DMS153 treated with DMSO at 0.1 percent for 48 hours (cell line): Measurements from ENCODE around the gene SNX14.
"Not testable (repeated sequence)": the region's sequence is repeated elsewhere in the genome, so short reads cannot be mapped to it uniquely, and the experiment has no call there.

Experiments used
- DNase-seq: peaks from one replicate; lab custom pipeline; 2025; ENCODE audit not compliant: unreplicated experiment; lab: John Stamatoyannopoulos, UW

SNX14 gene

DNA sequence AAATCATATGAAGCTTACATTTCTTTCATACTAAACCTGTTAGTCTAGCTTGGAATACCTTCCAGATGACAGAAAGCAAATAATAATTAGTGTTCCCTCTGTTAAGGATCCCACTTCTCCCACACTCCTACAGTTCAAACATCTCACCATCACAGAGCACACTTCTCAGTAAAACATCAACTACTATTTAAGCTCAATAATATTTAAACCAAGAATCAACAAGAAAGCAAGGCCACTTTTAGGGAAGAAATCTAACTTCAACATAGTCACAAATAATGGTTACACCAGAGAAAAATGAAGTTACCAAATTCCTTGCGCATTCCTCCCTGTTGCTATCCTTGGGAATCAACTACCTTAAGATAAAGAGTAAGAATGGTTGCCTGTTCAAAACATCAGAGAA lies 1.6 kb downstream of the SNX14 start:
- no peak for DNase-seq

- DNase-seq: no peak
Observed at GRCh38 chr6:85591207-85591606, 2.5 kb downstream of the SNX14 start.

GRCh38 chr6:85585741-85586140 lies 7.9 kb downstream of the SNX14 start:
- no peak for DNase-seq

DNA sequence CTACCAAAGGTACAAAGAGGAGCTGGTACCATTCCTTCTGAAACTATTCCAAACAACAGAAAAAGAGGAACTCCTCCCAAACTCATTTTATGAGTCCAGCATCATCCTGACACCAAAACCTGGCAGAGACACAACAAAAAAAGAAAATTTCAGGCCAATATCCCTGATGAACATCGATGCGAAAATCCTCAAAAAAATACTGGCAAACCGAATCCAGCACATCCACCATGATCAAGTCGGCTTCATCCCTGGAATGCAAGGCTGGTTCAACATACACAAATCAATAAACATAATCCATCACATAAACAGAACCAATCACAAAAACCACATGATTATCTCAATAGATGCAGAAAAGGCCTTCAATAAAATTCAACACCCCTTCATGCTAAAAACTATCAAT lies 10.8 kb downstream of the SNX14 start:
- not testable (repeated sequence) for DNase-seq

- no peak for DNase-seq
Observed at GRCh38 chr6:85581572-85581971, 12.1 kb downstream of the SNX14 start.

DNA sequence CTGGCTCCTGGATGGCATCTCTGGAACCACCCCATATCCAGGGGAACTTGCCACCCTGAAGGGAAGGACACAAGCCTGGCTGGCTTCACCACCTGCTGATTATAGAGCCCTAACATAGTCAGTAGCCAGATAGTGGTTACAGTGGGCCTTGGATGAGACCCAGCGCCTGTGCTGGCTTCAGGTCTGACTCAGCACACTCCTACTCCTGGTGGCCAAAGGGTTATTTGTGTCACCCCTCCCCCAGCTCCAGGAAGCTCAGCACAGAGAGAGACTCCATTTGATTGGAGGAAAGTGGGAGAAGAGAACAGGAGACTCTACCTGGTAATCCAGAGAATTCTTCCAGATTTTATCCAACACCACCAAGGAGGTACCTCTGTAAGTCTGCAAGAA lies 12.8 kb downstream of the SNX14 start:
- DNase-seq: no peak

DNA sequence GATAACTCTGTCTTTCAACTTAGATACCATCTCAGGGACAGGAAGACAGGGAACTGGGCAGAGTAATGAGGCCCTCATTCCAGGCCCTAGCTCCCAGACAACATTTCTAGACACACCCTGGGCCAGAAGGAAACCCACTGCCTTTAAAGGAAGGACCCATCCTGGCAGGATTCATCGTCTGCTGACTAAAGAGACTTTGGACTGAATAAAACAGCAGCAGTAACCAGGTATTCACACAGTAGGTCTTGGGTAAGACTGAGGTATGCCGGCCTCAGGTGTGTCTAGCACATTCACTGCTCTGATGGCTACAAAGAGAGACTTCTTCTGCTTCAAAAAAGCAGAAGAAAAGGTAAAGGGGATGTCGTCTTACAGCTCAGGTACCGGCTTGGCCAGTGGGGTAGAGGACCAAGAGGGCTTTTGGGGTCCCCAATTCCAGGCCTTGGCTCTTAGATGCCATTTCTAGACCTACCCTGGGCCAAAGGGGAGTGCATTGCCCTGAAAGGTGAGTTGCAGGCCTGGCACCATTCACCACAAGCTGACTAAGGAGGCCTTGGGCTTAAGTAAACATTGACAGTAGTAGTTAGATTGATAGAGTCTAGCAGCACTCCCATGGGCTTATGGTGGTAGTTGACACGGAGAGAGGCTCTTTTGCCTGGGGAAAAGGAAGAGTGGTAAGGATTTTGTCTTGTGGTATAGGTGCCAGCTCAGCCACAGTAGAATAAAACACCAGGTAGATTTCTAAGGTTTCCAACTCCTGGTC lies 13.4 kb downstream of the SNX14 start:
- DNase-seq: no peak

DNA sequence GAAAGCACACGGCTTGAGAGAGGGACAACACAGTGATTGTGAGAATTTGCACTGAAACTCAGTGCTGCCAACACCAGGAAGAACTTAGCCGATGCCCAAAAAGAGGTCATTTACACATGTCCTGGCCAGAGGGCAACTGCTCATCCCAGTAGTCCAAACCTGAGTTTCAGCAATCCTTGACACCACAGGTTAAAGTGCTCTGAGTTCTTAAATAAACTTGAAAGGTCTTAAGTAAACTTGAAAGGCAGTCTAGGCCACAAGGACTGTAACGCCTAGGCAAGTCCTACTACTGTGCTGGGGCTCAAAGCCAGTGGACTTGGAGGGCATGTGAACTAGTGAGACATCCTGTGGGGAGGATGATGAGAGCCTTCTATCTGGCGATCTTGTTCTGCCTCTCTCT lies 14.1 kb downstream of the SNX14 start:
- no peak for DNase-seq

GRCh38 chr6:85576476-85576875 lies 17.2 kb downstream of the SNX14 start:
- no peak for DNase-seq

DNA sequence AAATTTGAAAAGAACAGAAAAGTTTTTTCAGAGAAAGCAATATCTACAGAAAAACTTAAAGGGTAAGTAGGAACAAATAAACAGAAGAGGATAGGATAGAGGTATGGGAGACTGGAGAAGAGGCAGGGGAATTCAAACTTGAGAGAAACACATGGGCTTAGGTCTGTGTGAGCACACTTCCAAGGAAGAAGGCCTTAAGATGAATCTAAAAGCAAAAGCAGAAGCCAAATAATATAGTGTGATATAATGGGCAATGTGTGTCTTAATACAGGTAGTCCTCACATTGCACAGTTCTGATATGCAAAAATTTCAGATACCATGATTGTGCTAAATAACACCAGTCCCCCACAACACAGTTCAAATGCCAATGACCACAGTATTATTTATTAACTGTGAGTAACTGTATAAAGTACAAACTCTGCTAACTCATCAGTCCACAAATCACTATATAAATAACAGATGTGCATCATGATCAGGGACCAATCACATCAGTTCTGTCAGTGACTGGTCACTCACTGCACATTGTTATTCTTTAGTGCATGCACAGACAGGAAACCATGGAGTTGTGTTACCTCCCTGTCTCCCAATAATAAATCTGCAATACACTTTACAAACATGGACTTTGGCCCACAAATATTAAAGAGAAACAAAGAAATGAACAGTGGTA lies 18.6 kb downstream of the SNX14 start:
- no peak for DNase-seq

DNA sequence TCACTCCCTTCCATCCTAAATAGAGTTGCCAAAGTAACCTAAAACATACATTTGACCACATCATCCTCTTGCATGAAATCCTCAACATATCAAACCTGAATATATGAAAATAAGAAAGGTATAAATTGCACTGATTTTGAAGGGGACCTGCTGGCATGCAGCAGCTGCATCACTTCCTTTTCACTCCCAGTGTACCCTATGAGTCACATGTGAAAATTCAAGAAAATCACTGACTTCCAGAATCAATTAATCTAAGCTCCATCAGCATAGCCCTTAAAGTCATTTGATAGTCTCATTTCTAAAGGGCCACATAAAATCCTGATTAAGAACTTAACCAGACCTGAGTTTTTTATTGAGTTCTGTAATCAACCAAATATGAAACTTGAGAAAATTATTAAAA lies 24.3 kb downstream of the SNX14 start:
- no peak for DNase-seq

DNA sequence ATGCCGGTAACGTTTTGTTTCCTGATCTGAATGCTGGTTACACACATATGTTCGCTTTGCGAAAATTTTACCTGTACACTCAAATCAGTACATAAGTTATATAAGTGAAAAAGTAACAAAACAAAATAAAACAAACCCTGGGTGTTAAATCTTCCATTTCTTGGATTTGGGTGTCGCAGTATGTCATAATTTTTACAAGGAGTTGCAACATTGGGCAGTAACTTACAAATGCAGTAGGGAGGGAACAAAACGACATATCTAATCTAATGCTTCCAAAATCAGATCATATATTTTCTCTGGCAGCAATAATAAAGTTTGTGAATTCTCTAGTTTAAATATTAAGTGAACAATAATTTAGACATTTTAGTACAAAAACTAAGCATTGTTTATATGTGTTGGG lies 25.2 kb downstream of the SNX14 start:
- DNase-seq: no peak

- no peak for DNase-seq
Observed at GRCh38 chr6:85565736-85566135, 27.9 kb downstream of the SNX14 start.

GRCh38 chr6:85564223-85564622 lies 29.4 kb downstream of the SNX14 start:
- DNase-seq: not testable (repeated sequence)

DNA sequence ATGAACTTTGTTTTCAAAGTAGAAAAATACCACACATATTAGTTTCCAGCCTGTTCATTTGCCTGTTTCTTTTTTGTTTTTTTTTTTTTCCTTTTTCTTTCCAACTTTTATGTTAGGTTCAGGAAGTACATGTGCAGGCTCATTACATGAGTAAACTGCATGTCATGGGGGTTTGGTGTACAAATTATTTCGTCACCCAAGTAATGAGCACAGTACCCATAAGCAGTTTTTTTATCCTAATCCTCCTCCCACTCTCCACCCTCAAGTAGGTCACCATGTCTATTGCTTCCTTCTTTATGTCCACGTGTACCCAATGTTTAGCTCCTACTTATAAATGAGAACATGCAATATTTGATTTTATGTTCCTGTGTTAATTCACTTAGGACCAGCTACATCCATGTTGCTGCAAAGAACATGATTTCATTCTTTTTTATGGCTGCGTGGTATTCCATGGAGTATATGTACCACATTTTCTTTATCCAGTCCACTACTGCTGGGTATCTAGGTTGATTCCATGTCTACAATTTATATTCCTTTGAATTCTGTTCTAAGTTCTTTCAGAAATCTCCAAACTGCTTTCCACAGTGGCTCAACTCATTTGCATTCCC lies 31.8 kb downstream of the SNX14 start:
- DNase-seq: no peak

- DNase-seq: no peak
Observed at GRCh38 chr6:85556992-85557668, 36.5 kb downstream of the SNX14 start.

DNA sequence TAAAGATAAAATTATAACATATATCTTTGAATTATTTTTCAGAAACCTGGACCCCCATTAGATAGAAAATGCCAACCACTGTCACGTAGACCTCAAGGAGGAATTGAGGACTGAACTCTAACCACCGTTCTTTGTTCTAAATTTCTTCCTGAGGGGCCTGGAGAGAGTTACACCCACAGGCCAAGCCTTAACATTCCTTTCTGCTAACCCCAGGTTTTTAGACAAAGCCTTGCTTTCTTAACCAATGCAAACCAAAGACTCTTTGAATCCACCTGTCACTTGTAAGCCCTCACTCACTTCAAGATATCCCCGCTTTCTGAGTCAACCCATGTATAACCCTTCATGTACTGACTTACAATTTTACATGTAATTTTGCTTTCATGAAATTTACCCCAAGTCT lies 41.0 kb downstream of the SNX14 start:
- no peak for DNase-seq

DNA sequence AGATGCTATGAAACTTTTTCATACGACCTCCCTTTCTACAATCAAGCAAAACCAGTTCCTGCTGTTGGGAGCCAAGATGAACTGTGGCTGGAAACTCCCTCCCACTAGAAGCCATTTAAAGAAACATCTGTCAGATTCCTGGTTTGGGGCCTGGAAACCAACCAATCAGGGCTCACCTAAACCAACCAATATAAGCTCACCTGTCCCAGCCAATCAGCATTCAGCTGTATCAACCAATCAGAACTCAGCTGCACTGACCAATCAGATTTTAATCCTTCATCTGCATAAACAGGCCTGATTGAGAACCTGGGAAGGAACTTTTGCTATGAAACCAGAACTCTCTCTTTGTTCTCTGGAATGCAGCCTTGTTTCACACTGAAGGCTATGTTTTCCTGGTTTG lies 42.4 kb downstream of the SNX14 start:
- no peak for DNase-seq

DNA sequence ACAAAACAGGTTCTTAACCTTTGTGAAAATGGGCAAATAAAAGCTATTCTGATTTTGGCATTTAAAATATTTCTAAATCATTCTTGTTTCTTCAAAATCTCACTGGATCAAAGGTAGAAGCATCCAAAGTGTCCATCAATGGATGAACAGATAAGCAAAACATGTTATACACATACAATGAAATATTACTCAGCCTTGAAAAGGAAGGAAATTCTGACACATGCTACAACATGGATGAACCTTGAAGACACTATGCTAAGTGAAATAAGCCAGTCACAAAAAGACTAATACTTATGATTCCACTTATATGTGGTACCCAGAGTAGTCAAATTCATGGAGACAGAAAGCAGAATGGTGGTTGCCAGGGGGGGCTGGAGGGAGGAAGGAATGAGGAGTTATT lies 45.9 kb downstream of the SNX14 start:
- no peak for DNase-seq

- DNase-seq: no peak
Observed at GRCh38 chr6:85544776-85545175, 48.9 kb downstream of the SNX14 start.

GRCh38 chr6:85537055-85537494 lies 56.6 kb downstream of the SNX14 start:
- no peak for DNase-seq

DNA sequence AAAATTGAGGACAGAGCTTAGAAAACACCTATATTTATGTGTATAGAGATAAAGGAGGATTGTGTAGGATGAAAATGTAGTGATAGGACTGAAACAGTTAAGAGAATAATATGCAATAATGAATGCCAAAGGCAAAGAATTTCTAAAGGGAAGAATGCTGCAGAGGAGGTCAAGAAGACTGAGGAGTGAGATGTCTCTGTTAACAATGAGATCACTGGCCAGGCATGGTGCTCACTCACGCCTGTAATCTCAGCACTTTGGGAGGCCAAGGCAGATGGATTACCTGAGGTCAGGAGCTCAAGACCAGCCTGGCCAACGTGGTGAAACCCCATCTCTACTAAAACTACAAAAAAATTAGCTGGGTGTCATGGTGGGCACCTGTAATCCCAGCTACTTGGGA lies 69.4 kb downstream of the SNX14 start:
- not testable (repeated sequence) for DNase-seq
